Measurements from ENCODE around the gene INTS14. TPM values are rescaled to one million over a fixed set of nuclear protein-coding genes. Genes with fewer than 3 reads are reported as not detected.
"Not testable (repeated sequence)": the region's sequence is repeated elsewhere in the genome, so short reads cannot be mapped to it uniquely, and the experiment has no call there.

Gene INTS14
- total and polyA plus RNA-seq, 9 donors = 25.5 to 41.7 (median 28.1) TPM

DNA sequence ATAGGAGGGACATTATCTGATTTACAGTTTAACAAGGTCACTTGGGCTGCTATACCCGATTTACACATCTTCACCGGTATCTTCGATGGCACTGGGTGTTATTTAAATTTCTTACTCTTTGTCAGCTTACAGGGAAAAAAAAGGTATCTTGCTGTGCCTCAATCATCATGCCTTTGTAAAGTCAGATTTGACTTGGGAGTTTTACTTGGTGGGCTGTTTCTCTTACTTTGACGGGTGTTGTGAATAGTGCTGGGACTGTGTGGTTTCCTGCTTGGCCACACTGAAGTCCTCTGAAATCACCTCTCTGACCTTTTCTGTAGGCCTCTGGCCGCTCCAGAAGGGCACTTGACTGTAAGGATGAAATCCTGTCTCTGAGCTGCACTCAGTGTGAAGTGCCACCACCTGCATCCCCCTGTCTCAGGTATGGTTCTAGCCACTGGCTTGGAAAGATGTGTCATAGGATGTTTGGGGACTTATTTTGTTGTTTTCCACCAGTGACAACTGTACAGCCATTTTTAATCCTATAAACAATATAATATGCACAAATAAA, 7.7 kb upstream of the INTS14 start:
- Histone ChIP-seq H3K4me1 (ENCODE audit: insufficient read depth) (no peaks in the 10 kb centered on the region), H3K27me3 (no peaks in the 10 kb centered on the region), H3K9me3 (no peaks in the 10 kb centered on the region), H3K36me3 (no peaks in the 10 kb centered on the region), H3K27ac (no peak overlapping the region), H3K4me3 (no peak overlapping the region)
- 61 to 67% (median 64%) methylated on average over 5 of the region's 5 CpGs for WGBS, 3 donors
- intact Hi-C loops (cut with DNase I) = no loop called here
- DNase-seq = no peak
- TF ChIP-seq EP300 (IDR thresholded peaks at IDR 0.05) (no peak), POLR2A (IDR thresholded peaks at IDR 0.05) (no peak)
- TF ChIP-seq, protein P1, sequence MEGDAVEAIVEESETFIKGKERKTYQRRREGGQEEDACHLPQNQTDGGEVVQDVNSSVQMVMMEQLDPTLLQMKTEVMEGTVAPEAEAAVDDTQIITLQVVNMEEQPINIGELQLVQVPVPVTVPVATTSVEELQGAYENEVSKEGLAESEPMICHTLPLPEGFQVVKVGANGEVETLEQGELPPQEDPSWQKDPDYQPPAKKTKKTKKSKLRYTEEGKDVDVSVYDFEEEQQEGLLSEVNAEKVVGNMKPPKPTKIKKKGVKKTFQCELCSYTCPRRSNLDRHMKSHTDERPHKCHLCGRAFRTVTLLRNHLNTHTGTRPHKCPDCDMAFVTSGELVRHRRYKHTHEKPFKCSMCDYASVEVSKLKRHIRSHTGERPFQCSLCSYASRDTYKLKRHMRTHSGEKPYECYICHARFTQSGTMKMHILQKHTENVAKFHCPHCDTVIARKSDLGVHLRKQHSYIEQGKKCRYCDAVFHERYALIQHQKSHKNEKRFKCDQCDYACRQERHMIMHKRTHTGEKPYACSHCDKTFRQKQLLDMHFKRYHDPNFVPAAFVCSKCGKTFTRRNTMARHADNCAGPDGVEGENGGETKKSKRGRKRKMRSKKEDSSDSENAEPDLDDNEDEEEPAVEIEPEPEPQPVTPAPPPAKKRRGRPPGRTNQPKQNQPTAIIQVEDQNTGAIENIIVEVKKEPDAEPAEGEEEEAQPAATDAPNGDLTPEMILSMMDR (IDR thresholded peaks at IDR 0.05) = no peak

DNA sequence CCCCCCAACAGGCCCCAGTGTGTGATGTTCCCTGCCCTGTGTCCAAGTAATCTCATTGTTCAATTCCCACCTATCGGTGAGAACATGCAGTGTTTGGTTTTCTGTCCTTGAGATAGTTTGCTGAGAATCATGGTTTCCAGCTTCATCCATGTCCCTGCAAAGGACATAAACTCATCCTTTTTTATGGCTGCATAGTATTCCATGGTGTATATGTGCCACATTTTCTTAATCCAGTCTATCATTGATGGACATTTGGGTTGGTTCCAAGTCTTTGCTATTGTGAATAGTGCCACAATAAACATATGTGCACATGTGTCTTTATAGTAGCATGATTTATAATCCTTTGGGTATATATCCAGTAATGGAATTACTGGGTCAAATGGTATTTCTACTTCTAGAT, 5.0 kb upstream of the INTS14 start:
- DNase-seq; H3K4me3 ChIP-seq; H3K4me1 ChIP-seq (ENCODE audit: insufficient read depth); H3K27me3 ChIP-seq; H3K36me3 ChIP-seq; H3K27ac ChIP-seq; H3K9me3 ChIP-seq; intact Hi-C loops (cut with DNase I): not testable (repeated sequence)
- 92 to 97% (median 94%) methylated on average over 1 of the region's 1 CpG for WGBS, 3 donors

DNA sequence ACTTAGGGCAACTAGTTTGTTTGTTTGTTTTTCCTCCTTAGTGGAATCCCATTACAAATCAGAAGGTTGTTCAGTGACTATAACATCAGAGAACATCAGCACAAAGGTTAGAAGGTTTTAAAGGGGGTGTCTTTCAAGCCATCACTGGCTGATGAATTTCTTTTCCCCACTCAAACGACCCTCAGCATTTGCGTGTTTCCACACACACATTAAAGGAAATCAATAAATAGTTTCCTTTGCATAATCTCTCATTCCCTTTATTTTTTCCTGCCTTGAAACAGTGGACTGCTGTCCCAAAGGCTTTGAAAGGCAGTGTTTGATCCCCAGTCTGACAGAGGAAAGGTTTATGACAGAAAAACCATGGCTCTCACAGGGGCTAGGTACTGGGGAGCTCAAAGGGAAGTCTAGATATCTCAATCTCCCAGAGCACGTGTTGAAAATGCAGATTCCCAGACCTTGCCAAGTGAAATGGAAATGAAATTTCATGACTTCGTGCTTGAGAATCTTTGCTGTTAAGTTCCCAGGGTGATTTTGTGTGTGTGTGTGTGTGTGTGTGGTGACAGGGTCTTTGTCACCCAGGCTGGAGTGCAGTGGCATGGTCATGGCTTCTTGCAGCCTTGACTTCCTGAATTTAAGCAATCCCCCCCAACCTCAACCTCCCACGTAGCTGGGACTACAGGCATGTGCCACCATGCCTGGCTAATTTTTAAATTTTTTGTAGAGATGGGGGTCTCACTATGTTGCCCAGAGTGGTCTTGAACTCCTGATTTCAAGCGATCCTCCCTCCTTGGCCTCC, 2.2 kb upstream of the INTS14 start:
- 76 to 85% (median 77%) methylated on average over 6 of the region's 6 CpGs for WGBS, 3 donors
- H3K4me3 ChIP-seq = no peak overlapping the region
- TF ChIP-seq, protein P1 (IDR thresholded peaks at IDR 0.05) = no peak
- TF ChIP-seq POLR2A (IDR thresholded peaks at IDR 0.05) (no peak), EP300 (IDR thresholded peaks at IDR 0.05) (no peak)
- H3K9me3 ChIP-seq = no peaks in the 10 kb centered on the region
- no peaks in the 10 kb centered on the region for H3K27me3 ChIP-seq
- DNase-seq = no peak
- no peak overlapping the region for H3K27ac ChIP-seq
- H3K36me3 ChIP-seq = no peaks in the 10 kb centered on the region
- H3K4me1 ChIP-seq (ENCODE audit: insufficient read depth) = peaks cover 14% of the 10 kb centered on the region
- intact Hi-C loops (cut with DNase I) = no loop called here

DNA sequence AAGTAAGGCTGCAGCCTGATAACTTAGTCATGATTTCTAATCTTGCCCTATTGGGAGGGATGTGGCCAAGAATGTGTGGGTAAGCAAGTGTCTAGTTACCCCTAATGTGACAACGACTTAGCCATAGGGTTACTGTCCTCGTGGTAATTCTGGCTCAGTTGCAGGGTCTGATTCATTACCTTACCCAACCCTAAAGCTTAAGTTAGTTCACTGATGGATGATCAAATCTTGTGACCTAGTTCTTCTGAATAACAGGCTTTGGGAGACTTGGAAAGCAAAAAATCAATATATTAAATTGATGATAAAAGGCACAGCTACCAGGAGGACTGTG, 1.6 kb upstream of the INTS14 start:
- TF ChIP-seq POLR2A (IDR thresholded peaks at IDR 0.05) (no peak), EP300 (IDR thresholded peaks at IDR 0.05) (no peak)
- TF ChIP-seq, protein P1 (IDR thresholded peaks at IDR 0.05) = no peak
- Histone ChIP-seq H3K4me3 (no peak overlapping the region), H3K27ac (no peak overlapping the region), H3K36me3 (no peaks in the 10 kb centered on the region), H3K4me1 (ENCODE audit: insufficient read depth) (peaks cover 14% of the 10 kb centered on the region), H3K27me3 (no peaks in the 10 kb centered on the region), H3K9me3 (no peaks in the 10 kb centered on the region)
- DNase-seq = no peak
- intact Hi-C loops (cut with DNase I) = no loop called here
- WGBS, 3 donors = 62 to 70% (median 63%) methylated on average over 2 of the region's 2 CpGs

DNA sequence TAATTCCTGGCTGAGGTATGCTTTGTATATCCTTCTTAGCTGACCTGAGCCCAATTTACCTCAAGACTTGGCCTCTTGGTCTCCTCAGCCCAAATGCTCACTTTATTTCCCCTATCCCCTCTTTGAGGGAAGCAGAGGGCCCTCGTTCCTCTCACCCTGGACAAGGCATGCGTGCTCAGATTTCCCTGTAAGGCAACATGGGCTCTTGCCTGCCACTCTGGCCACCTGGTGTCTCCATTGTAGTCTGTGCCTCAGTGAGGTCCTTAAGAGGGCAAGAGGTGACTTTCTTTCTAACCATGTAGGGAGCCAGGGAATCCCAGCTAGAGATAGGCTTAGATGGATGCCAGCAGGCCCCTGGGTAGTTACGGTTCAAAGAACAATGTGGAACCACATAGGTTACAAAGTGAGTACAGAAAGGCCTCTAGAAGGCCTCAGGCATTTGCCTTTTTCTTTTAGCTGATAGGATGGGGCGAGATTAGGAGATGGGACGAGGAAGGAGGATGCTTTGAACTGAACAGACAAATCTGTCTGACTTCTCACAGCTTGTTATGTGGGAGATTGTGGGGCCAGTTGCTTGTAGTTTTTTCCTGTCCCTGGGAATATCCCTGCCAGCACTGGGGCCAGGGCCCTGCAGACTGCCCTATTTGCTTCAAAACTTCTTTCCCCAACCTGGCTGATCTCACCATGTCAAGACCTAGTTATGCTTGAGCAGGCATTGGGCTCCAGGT, 1.1 kb upstream of the INTS14 start:
- Histone ChIP-seq H3K36me3 (no peaks in the 10 kb centered on the region), H3K9me3 (no peaks in the 10 kb centered on the region), H3K27ac (peak overlapping the region; percentile 56 to 82), H3K4me1 (ENCODE audit: insufficient read depth) (peaks cover 14% of the 10 kb centered on the region), H3K27me3 (no peaks in the 10 kb centered on the region), H3K4me3 (peak overlapping the region; percentile 94)
- WGBS, 3 donors = 62 to 68% (median 64%) methylated on average over 5 of the region's 5 CpGs
- no peak for DNase-seq
- TF ChIP-seq EP300 (IDR thresholded peaks at IDR 0.05) = no peak
- TF ChIP-seq, protein P1 (IDR thresholded peaks at IDR 0.05) = no peak
- TF ChIP-seq POLR2A (IDR thresholded peaks at IDR 0.05) = no peak
- intact Hi-C loops (cut with DNase I) = no loop called here
